WERI-Rb-1 (cell line): ENCODE results near the gene GNB1.

ENCODE experiments used
- DNase-seq: peaks from one replicate; pipeline ENCODE4 v3.0.0-alpha.2; 2020
- H3K27ac ChIP-seq: fragments of 250-450 bp; sonication (Bioruptor Pico); 2 replicates; pipeline ENCODE4 v1.5.1; 2020; ENCODE audit warnings: mild to moderate bottlenecking, moderate library complexity
- H3K27me3 ChIP-seq: fragments of 250-450 bp; sonication (Bioruptor Pico); 2 replicates; pipeline ENCODE4 v1.5.1; 2021; ENCODE audit warnings: mild to moderate bottlenecking, low read depth, moderate library complexity; ENCODE audit not compliant: insufficient read depth, severe bottlenecking
- H3K36me3 ChIP-seq: fragments of 250-450 bp; sonication (Bioruptor Pico); 2 replicates; pipeline ENCODE4 v1.5.1; 2020; ENCODE audit warnings: mild to moderate bottlenecking, moderate library complexity
- H3K4me3 ChIP-seq: 2 replicates; pipeline ENCODE4 v1.5.1; 2011; ENCODE audit warnings: low read depth, mild to moderate bottlenecking, control low read depth, low read length
- H3K9me3 ChIP-seq: fragments of 250-450 bp; sonication (Bioruptor Pico); 2 replicates; pipeline ENCODE4 v1.5.1; 2021; ENCODE audit warnings: mild to moderate bottlenecking, moderate library complexity; ENCODE audit not compliant: severe bottlenecking
- TF ChIP-seq, protein P1 (sequence below): IDR thresholded peaks from 2 replicates; pipeline ENCODE4 v1.5.1; 2011; ENCODE audit warnings: low read depth, mild to moderate bottlenecking, control low read depth, inconsistent platforms, low read length

Gene GNB1

DNA sequence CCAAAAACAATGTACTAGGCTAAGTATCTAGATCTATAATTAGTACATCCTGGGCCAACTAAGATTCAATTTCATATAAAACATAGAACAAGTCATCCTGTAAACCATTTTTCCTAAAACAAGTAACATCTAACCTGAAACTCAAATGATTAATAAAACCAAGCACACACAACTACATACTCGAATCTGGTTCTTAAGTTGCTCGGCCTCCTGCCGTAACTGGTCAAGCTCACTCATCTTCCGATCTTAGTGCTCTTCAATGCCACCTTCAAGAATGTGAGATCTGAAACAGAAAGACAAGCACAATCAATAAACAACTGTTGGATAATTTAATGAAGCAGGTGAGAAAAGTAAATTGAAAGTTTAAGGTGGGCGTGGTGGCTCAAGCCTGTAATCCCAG, 65.7 kb downstream of the GNB1 start:
- TF ChIP-seq, protein P1, sequence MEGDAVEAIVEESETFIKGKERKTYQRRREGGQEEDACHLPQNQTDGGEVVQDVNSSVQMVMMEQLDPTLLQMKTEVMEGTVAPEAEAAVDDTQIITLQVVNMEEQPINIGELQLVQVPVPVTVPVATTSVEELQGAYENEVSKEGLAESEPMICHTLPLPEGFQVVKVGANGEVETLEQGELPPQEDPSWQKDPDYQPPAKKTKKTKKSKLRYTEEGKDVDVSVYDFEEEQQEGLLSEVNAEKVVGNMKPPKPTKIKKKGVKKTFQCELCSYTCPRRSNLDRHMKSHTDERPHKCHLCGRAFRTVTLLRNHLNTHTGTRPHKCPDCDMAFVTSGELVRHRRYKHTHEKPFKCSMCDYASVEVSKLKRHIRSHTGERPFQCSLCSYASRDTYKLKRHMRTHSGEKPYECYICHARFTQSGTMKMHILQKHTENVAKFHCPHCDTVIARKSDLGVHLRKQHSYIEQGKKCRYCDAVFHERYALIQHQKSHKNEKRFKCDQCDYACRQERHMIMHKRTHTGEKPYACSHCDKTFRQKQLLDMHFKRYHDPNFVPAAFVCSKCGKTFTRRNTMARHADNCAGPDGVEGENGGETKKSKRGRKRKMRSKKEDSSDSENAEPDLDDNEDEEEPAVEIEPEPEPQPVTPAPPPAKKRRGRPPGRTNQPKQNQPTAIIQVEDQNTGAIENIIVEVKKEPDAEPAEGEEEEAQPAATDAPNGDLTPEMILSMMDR: no peak
- H3K4me3 ChIP-seq: no peak overlapping the region
- no peak overlapping the region for H3K27ac ChIP-seq
- no peak for DNase-seq
- no peaks in the 10 kb centered on the region for H3K27me3 ChIP-seq
- H3K36me3 ChIP-seq: peaks cover 47% of the 10 kb centered on the region
- H3K9me3 ChIP-seq: no peaks in the 10 kb centered on the region

DNA sequence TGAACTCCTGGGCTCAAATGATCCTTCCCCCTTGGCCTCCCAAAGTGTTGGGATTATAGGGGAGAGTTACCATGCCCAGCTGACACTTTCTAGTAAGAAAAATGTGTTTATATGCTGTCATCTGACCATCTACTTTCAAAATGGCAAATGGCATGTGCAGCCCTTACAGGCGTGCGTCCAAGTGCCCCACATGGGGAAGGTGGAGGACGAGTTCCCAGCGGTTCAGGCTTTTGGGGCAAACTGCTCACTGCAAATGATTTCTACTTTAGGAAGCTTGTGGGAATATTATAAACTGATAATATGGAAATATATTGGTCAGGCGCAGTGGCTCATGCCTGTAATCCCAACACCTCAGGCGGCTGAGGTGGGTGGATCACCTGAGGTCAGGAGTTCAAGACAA, 71.1 kb downstream of the GNB1 start:
- DNase-seq: no peak
- H3K27ac ChIP-seq: no peak overlapping the region
- H3K4me3 ChIP-seq: no peak overlapping the region
- H3K36me3 ChIP-seq: peaks cover 59% of the 10 kb centered on the region
- H3K27me3 ChIP-seq: no peaks in the 10 kb centered on the region
- TF ChIP-seq, protein P1: no peak
- no peaks in the 10 kb centered on the region for H3K9me3 ChIP-seq

DNA sequence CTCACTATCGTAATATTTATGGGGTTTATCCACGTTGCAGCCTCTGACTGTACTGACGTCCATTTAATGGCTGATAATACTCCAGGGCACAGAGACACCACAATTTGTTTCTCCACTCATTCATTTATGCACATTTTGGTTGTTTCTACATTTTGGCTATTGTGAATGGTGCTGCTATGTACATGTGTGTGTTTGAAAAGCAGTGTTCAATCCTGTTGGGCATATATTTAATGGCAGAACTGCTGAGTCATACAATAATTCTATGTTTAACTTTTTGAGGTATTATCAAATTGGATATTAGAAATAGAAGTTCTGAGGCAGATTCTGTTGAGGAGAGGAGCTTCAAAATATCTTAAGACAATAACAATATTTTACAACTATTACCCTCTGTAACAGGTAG, 73.7 kb downstream of the GNB1 start:
- Histone ChIP-seq H3K9me3 (no peaks in the 10 kb centered on the region), H3K4me3 (no peak overlapping the region), H3K27ac (no peak overlapping the region), H3K27me3 (no peaks in the 10 kb centered on the region), H3K36me3 (peaks cover 54% of the 10 kb centered on the region)
- DNase-seq: no peak
- TF ChIP-seq, protein P1: no peak

- Histone ChIP-seq H3K27ac (no peak overlapping the region), H3K36me3 (peaks cover 48% of the 10 kb centered on the region), H3K9me3 (no peaks in the 10 kb centered on the region), H3K27me3 (no peaks in the 10 kb centered on the region), H3K4me3 (no peak overlapping the region)
- TF ChIP-seq, protein P1: no peak
- DNase-seq: no peak
Observed at GRCh38 chr1:1815606-1816281, 75.1 kb downstream of the GNB1 start.

- no peaks in the 10 kb centered on the region for H3K9me3 ChIP-seq
- H3K36me3 ChIP-seq: peaks cover 51% of the 10 kb centered on the region
- H3K27me3 ChIP-seq: no peaks in the 10 kb centered on the region
- H3K4me3 ChIP-seq: no peak overlapping the region
- H3K27ac ChIP-seq: no peak overlapping the region
- peak; percentile 70 for DNase-seq
- TF ChIP-seq, protein P1: no peak
Observed at GRCh38 chr1:1809489-1809888, 81.4 kb downstream of the GNB1 start.

DNA sequence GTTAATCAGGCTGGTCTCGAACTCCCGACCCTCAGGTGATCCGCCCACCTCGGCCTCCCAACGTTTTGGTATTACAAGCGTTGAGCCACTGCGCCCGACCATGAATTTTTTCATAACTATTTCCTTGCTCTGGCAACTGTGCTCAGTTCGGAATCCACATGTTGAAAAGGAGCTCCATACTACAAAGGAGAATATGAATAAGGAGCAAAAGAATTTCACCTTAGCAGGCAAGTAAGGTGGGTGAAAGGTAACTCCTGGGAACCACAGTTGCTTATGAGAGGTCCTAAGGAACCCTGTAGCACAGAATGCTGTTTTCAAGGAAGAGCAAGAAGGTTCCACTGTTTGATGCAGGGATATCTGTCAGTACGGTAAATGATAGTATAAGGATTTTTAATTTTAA, 82.7 kb downstream of the GNB1 start:
- peaks cover 52% of the 10 kb centered on the region for H3K36me3 ChIP-seq
- no peaks in the 10 kb centered on the region for H3K27me3 ChIP-seq

More for the DNA sequence above, 82.7 kb downstream of the GNB1 start:
- no peak overlapping the region for H3K4me3 ChIP-seq
- TF ChIP-seq, protein P1: no peak
- H3K27ac ChIP-seq: no peak overlapping the region
- H3K9me3 ChIP-seq: no peaks in the 10 kb centered on the region
- no peak for DNase-seq
